ENCODE measurements around the gene OPCML.

Gene OPCML

DNA sequence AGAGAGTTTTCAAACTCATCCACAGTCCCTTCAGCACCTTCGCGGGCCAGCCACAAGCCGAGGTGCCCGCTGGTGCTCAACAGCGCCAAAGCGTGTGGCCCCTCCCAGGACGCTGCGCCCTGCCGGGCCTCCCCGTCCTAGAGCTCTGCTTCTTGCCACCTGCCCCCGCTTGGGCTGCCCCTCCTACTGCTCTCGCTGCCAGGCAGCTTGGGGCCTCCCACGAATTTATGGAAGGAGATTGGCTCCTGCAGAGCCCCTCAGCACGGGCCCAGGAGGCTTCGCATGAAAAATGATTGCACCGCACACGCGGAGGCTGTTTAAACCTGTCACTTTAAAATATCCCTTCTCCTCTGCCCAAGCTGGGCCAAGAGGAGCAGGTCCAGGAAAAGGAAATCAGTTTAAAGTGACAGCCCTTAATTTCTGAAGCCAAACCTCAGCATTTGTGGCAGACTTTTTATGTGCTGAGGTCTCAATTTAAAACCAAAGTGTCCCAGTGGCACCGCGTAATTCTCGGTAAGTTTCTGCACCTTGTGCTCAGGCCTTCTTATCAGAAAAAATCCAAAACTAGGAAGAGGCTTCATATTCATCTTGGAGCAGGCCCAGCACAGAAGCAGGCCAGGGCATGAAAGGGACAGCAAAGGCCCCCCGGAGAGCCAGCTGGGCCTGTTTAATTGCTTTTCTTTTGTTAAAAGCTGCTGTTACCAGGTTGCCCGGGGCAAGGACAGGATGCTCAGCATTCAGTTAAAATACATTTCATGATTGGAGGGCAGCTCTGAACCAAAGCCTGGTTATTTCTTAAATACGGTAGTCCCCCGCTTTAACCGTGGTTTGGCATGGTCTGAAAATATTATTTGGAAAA lies 303.6 kb downstream of the OPCML start:
- DNase-seq (ENCODE audit: low read depth), result no peak

DNA sequence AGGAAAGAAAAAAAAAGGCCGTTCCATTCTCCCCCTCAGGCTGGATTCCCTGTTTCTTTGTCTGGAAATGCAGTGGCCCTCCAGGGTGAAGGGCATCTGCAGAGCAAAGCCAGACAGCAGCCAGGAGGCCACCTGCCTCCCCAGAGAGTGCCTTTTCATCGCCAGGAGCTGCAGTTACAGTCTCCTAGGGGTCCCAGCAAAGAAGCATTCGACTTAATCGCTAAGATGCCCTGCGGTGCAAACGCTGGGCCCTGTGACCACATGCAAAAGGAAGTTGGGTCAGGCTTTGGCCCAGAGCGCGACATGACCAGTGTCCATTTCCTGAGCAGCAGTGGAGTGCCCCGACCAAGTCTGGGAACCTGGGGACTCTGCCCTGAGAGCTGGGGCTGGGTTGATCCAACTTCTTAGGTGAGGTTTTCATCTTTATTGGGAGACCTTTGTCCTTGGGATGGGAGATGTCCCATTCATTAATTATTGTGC lies 304.6 kb downstream of the OPCML start:
- DNase-seq (ENCODE audit: low read depth), result no peak

DNA sequence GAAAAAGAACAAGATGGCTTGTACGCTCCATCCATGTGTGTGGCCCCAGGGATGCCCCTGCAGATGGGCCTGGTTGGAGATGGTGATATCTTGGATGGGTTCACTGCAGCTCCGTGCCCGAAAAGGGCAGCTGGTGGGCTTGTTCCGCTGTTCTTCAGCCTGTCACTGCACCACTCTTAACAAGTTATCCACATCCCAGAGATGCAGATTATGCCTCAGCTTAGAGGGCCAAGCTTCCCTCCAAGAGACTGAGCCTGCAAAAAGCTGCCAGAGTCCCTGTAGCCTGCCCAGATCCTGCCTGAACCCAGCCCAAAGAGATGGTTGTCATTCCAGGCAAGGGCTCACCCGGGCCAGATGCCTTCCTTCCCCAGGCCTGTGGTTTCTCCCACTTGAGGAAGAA lies 308.0 kb downstream of the OPCML start:
- DNase-seq (ENCODE audit: low read depth), result no peak

DNA sequence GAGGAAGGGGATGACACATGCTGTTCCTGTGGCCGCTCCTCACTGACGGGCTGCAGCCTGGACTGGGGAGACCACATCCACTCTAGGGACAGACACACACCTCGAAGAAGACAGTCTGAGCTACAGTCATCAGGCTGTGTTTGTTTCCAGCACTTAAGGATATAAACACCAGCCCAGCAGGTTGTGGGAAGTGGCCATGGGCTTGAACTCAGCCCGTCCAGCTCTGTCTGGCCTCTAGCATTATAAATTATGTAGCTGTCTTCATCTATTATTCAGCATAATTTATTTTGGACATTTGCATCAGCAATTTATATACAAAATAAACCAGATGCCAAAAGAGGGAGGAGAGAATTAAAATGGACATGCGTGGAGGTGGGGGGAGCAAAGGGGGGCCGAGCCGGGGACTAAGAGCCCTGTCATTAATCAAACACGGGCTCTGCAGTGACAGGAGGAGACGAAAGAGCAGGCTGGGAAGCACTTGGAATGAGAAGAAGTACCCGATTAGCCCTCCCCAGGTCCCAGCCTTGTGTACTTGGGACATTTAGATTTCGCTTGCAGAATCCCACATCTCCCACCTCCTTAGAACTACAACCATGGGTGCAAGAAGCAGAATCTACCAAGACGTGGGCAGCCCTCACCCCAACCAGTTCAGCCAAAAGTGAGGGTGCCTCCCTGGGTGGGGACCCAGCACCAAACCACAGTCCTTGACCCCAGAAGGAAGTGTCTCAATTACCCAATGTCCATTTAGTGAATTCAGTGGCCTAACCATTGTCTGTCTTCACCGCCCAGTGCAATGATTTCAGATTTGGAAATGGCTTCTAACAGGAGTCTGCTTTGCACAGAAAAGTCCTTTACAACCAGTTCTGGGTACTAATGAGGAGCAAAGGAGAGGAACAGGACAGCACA lies 309.6 kb downstream of the OPCML start:
- DNase-seq (ENCODE audit: low read depth), result no peak

DNA sequence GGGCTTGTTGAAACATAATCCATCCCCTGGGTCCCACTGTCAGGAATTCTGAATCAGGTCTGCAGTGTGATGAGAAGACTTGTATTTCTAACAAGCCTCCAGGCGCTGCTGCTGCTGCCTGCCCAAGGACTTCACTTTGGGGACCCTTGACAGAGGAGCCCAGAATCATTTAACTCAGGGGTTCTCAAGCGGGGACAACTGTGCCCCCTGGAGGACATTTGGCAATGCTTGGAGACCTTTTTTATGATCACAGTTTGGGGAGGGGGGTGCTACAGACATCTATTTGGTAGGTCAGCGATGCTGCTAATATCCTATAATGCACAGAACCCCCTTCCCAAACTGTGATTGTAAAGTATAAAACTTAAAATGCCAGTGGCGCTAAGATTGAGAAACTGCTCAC lies 312.8 kb downstream of the OPCML start:
- DNase-seq (ENCODE audit: low read depth), result no peak

DNA sequence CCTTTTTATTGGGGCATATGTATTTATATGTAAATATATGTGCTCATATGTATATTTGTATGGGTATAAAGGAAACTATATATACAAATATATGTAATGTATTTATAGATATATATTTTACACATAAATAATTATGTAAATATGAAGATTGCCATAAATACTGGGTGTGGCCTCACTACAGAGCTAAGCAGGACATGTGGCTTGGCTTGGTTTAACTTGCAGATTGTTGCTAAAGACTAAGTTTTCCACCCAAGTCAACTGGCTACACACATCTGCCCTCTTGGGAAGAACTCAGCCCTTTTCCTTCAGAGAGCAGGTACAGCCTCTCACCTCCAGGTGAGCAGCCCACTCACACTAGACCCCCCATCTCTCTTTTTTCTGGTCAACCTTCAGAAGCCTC lies 315.5 kb downstream of the OPCML start:
- DNase-seq (ENCODE audit: low read depth), result no peak

DNA sequence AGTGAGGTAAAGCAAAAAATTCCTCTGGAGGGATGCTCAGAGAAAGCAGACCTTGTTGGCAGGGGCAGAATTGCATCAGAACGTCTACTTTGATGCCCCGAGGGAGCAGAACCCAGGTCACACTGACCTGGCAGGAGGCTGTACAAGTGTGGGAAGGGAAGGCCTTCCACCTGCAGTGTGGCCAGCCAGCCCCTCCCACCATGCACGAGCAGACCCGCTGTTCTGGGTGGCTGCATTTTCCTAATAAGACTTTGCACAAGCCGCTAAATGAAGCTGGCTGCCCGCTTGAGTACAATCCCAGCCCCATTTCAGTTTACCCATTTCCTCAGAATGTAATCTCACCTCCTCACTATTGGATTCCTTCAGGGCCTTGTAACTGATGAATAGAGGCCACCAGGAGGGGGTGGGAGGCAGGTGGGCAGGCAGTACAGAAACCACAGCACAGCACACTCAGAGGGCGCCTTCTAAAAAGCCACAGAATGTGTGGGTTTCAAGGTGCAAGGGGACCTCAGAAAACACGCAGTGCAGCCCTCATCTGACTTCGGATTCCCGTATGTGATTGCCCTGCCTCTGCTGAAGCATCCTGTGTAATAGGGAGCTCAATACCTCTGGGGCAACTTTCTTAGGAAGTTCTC lies 316.6 kb downstream of the OPCML start:
- DNase-seq (ENCODE audit: low read depth), result no peak

DNA sequence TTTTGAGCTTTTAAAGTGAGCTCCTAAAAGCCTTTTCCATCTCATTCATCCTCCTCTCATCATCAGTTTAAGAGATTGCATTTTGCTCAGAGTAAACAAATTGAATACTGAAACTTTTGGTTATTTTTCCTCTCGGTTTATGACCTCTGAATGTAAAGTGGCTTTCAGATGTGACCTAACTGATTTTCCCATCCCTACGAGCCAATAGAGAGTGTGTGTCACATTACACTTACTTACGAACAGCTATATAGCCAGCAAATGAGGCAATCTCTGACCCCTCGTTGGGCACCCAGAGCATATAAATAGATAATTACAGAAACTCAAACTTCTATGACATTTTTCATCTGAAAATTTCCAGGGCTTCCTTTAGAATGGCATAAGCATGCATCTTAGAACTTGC lies 317.7 kb downstream of the OPCML start:
- no peak for DNase-seq (ENCODE audit: low read depth)

DNA sequence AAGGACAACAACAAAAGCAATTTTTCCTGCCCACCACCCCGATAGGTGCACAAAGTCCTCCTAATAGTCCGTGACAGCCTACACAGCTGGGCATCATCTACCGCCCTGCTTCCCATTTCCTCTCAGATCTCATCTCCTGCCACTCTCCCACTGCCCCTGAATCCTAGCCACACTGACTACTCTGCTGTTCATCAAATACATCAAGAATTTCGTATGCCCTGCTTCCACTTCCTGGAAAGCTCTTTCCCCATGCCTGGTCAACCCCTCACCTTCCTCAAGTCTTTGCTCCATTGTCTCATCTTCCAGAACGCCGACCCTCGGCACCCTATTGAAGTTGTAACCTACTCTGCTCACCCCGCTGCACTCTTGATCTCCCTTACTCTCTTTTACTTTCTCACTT lies 320.1 kb downstream of the OPCML start:
- DNase-seq (ENCODE audit: low read depth), result no peak

DNA sequence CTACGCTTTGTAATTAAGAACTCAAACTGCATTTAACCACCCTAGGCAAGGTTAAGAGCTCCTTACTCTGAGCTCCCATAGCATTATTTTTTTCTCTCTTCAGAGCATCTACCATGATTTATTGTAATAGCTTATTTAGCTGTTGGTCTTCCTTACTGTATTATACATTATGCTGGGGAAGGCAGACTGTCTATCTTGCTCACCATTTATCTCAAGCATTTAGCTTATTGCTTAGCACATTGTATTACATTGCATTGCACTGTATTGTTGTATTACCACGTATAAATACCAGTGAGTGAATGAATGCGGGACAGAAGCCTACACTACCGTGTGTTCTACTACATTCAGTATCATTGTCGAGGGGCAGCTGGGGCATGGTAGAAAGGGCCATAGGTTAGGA lies 324.3 kb downstream of the OPCML start:
- no peak for DNase-seq (ENCODE audit: low read depth)

DNA sequence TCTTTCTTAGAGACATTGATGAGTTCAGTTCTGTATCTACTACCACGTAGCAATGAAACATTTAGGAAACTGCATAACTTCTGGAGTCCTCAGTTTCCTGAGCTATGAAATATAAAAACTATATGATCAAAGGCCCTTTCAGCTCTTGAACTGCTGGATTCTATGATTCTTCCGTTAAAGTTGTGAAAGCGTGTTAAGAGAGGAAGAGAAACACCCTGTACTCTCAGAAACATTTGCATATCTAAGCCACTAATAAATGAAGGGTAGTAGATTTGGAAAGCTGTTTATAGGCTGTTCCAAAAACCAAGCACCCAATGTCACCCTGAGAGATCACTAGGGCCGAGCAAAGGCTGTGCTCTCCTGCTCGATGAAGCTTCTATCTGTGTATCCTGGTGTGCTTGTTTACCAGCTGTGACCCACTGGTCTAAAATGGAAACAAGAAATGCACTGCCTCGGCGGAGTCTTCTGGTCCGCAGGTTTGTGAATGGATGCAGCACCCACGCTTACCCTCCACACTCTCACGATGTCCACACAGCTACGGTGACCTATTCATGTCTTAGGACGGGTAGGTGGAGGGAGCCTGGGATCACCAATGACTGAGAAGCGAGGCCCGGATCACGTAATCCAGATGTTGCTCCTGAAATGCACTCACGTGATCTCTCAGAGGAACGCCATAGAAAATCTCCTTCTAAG lies 325.8 kb downstream of the OPCML start:
- DNase-seq (ENCODE audit: low read depth), result no peak

DNA sequence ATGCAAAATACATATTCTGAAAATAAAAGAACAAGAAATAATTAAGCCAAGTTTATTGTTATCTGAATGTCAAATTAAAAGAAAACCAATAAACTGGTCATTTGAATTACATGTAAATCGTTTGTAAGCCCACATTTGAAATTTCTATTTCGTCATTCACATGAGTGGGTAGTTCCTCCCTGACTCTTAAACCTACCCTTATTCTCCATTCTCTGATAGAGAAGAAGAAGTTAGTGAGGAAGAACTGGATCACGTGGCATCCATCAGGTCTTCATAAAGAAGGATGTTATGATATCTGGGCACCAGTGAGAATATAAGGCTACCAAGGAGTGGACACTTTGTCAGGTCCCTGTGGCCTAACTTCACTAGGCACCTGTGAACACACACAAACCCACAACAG lies 328.1 kb downstream of the OPCML start:
- DNase-seq (ENCODE audit: low read depth), result no peak

DNA sequence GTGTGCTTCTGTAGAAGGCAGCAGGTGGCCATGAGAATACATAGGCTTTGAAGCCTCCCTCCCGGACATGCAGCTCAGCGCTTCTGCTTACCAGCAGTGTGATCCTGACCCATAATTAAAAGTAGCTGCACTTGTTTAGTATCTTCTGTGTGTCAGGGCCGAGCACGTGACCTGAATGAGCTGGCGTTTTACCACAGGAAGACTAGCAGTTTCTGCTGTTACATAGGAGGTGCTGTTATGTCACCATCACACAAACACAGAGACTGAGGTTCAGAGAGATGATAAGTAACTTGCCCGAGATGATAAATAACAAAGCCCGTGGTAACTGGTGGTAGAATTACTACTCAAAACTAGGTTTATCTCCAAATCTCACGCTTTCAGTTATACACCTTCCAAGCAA lies 329.5 kb downstream of the OPCML start:
- DNase-seq (ENCODE audit: low read depth), result no peak

DNA sequence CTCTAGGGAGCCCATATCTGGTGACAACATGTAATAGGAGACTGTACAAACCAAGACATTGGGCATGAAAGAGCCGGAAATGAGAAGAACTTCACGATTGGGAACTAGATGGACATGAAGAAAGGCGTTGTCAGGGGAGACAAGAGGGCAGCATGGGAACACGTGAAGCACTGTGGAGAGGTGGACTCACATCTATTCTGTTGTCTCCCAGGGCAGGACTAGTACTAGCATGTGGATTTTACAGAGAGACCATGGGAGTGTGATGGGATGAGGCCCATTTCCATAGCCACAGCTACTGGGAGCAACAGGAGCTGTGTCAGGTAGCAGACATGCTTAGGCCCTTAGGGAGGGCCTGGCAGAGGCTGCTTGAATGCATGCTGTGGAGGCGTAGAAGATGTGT lies 333.9 kb downstream of the OPCML start:
- DNase-seq (ENCODE audit: low read depth), result no peak

DNA sequence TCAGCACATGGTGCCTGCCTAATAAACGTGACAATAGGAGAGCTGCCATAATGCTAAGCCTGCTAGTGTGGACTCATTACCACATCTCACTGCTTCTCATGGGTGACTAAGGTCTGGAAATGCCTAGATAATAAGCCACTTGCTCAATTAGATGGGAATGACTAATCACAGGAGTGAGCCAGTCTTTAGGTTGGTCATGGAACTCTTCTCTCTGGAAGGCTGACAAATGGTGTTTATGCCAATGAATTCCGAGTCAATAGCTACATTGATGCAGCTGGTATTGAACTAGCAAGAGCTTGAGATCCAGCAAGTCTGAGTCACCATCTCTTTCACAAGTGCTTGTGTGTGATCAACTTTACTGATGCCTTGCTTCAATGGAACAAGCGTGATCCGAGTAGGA lies 334.9 kb downstream of the OPCML start:
- DNase-seq (ENCODE audit: low read depth), result no peak

DNA sequence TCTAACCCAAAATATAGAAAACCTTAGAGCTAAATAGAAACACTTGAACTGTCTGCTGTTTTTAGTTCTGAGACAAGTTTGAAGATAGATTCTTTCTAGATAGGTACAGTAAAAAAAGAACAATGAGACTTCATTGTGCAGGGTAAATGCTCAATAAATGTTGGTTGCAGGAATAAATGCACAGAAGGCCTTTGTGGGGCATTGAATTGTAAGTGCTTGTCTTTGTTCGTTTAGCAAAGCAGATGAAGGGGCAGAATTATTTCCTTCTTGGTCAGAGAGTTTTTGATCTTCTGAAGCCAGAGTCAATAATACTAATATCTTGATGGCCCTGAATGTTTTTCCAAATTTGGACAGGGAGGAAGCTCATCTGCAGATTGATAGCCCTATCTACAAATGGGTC lies 340.4 kb downstream of the OPCML start:
- no peak for DNase-seq (ENCODE audit: low read depth)

DNA sequence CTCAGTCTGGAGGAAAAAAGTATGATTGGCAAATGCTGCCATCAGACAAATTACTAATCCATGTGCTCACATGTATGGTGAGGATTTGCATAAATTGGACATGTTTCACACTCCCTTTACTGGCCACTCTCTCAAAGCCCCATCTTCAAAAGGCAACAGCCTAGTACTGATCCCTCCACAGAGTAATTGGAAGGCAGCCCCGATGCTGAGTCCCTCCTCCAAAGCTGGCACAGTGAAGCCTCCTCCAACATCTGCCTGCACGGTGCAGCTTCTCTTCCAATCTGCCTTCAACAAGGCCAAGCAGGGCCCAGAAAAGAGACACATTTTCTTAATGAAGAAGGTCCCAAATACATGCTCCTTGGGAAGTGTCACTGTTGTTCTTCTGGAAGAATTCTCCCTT lies 350.6 kb downstream of the OPCML start:
- no peak for DNase-seq (ENCODE audit: low read depth)

DNA sequence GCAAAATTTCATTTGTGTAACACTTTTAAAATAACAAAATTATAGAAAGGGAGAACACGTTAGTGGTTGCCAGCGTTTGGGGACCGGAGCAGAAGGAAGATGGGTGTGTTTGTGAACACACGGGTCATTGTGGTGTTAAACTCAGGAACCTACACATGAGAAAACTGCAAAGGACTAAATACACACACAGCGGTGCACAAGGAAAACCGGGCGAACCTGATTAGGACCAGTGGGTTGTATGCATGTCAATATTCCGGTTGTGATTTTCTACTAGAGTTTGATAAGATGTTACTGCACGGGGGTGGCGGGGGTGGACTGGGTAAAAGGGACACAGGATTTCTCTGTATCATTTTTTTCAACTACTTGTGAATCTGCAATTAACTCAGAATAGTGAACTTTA lies 351.2 kb downstream of the OPCML start:
- no peak for DNase-seq (ENCODE audit: low read depth)

DNA sequence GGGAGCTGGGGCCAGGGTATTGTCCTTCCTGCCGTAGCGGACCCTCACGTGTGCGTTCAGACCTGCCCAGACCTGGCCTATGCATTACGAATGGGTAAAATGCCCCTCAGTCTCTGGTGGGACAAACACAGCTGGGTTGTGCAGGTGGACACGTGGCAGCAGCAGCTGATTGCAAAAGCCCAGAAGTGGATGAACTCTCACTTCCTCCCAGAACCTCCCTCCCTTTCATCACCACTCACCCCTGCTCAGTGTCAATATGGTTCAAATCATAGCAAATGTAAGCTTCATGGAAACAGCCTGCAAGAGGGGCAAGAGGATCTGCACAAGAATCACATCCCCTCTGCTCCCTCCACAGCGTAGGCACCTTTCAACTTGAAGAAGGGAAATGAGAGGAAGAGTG lies 352.1 kb downstream of the OPCML start:
- no peak for DNase-seq (ENCODE audit: low read depth)

DNA sequence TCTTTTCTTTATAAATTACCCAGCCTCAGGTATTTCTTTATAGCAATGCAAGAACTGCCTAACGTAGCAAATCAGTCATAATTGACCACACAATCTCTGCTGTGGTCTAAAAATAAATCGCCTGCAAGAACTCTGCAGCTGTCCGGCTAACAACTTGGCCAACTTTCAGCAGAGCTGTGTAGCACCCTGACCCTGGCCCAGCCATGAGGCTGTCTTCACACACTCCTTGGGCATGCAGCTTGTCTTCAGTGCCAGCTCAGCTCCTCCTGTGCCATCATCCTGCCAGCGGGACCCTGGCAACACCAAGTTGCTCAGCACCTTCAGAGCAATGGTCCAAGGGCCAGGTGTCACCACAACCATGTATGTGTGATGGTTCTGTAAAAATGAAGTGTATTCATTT lies 355.6 kb downstream of the OPCML start:
- DNase-seq (ENCODE audit: low read depth), result no peak

DNA sequence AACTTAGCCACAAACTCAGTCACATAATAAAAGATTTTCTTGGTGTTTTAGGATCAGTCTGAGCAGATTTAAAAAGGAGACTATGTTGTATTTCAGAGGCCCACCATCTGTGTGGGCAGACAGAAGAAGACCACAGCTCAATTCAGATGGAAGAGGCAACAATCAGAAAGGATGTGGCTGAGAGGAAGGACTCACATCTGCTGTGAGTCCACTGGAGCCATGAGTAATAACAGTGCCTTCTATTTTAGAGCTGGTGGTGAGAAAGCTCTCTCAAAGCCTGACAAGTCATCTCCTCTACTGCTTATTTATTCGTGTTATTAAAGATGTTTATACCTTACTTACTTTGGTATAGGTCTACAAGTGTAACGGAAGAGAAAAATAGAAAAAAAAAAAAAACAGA lies 357.2 kb downstream of the OPCML start:
- no peak for DNase-seq (ENCODE audit: low read depth)

DNA sequence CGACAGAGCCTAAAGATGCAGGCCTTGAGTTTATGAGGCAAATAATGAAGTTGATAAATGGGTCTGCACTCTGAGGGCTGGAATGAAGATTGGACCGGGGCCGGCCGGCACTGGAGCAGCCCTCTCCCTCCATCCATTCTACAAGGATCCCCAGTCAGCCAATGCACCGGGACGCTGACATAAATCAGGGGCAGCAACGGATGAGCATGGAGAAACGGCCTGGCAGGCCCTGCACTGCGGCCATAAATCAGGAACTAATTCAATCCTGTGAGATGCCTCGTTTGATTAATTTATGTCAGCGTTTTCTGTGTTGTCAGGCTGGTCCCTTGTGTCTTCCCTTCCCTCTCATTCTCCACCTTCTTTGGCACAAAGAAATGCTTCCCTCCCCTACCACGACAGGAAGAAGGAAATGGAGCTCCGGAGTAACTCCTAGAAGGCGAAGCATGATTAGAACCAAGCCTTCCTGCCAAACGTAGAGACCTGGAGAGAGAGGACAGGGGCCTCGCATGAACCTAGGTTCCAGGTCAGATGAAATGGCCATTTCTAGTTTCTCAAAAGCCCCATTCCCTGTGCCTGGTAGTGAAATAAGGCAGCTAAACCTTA lies 358.4 kb downstream of the OPCML start:
- DNase-seq (ENCODE audit: low read depth), result no peak
